GM12892 (cell line): ENCODE measurements around the gene S100A12.

Source experiments
- DNase-seq: peaks from one replicate; pipeline ENCODE4 v3.0.0; 2011; ENCODE audit not compliant: insufficient read length
- FAIRE-seq: peaks from 2 replicates; lab custom pipeline; 2011; peaks lifted over from hg19 to GRCh38; lab: Jason Lieb, UNC
- POLR2A ChIP-seq: IDR thresholded peaks from 2 replicates; pipeline ENCODE4 v1.6.1; 2011; ENCODE audit warnings: low read depth, low read length, control low read depth
- POLR2AphosphoS5 ChIP-seq: IDR thresholded peaks from 2 replicates; pipeline ENCODE4 v1.6.1; 2011; ENCODE audit warnings: low read depth, low read length, control low read depth
- TAF1 ChIP-seq: IDR thresholded peaks from 2 replicates; pipeline ENCODE4 v1.6.1; 2011; ENCODE audit warnings: low read depth, mild to moderate bottlenecking, control low read depth, low read length, borderline replicate concordance

S100A12 gene

GRCh38 chr1:153379591-153379990 lies 4.2 kb upstream of the S100A12 start:
- FAIRE-seq (no peak), DNase-seq (no peak)
- TF ChIP-seq POLR2A, result no peak

DNA sequence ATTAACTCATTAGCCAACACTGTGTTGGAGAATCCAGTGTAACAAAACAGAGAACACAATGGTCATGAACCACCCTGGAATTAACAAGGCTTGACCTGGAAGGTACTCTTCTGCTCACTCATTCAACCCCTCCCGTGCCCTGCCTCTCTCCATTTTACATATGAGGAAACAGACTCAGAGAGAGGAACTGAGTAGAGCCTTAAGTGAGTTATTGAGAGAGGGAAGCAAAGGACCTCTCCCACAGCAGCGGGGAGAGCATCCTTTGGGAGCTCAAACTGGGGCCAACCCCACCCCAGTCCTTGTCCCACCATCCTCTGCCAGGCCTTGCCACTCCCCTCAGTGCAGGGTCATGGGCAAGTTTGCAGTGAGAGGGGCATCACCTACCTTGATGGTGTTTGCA lies 1.4 kb downstream of the S100A12 start:
- no peak for DNase-seq
- TF ChIP-seq POLR2AphosphoS5 (no peak), TAF1 (no peak), POLR2A (no peak)
- no peak for FAIRE-seq

- DNase-seq (no peak), FAIRE-seq (no peak)
- TF ChIP-seq POLR2AphosphoS5, result no peak
- no peak for TF ChIP-seq POLR2A
- no peak for TF ChIP-seq TAF1
These were observed 2.9 kb downstream of the S100A12 start for GRCh38 chr1:153372571-153372970.

- no peak for TF ChIP-seq POLR2A
- no peak for TF ChIP-seq TAF1
- no peak for TF ChIP-seq POLR2AphosphoS5
- DNase-seq (no peak), FAIRE-seq (no peak)
These were observed 4.2 kb downstream of the S100A12 start for GRCh38 chr1:153371231-153371630.

DNA sequence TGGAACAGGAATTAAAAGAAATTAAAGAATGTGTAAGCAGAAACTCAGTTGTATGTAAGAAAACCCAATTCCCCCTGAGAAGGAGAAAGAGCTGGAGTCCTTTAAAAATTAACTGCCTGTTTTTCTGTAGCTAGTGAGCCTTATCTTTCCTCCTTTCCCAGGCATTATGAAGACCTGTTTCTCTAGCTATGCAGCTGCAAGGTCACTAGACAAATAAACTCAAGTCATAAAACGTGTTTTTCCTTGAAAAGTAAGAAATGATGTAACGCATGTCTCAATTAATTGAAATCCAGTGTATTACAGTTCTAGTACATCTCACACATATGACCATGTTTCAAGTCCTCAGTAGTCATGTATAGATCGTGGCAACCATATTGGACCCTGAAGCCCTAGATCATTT lies 5.3 kb downstream of the S100A12 start:
- no peak for TF ChIP-seq POLR2AphosphoS5
- TF ChIP-seq POLR2A, result no peak
- TF ChIP-seq TAF1, result no peak
- FAIRE-seq (no peak), DNase-seq (no peak)

DNA sequence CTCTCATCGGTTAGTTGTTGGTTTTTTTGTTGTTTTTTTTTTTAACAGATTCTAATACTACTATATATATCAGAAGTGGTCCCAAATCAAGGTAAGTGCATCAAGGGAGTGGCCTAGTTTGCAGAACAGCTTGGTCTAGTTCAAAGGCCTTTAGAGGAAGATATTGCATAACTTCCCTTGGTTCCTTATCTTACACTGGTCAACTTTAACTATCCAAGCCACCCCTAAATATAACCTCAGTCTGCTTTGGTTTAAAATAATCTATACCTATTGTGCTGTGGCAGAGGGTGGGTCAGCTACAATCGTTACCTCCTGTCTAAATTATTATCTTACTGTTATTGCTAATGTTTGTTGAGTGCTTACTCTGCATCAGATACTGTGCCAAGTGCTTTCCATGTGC lies 6.9 kb downstream of the S100A12 start:
- no peak for DNase-seq
- TF ChIP-seq POLR2AphosphoS5 (no peak), TAF1 (no peak), POLR2A (no peak)
- no peak for FAIRE-seq

DNA sequence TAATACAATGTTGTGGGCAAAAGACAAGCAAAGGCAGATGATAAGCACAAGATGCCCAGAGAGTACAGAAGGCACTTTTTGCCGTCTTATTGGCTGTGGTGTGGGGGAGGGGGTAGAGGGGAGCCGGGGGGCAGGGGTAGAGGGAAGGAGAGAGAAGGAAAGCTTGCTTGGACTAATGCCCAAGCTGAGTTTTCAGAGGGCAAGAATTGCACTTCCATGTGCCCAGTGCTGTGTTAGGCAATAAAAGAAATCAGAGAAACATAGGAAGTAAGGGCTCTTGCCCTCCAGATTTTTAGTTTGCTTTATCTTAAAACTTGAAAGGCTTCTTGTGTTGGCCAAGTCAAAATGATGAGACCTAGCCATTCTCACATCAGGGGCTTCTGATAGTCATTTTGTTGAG lies 8.3 kb downstream of the S100A12 start:
- no peak for TF ChIP-seq POLR2AphosphoS5
- no peak for TF ChIP-seq POLR2A
- no peak for TF ChIP-seq TAF1
- DNase-seq, result no peak
- FAIRE-seq, result no peak

DNA sequence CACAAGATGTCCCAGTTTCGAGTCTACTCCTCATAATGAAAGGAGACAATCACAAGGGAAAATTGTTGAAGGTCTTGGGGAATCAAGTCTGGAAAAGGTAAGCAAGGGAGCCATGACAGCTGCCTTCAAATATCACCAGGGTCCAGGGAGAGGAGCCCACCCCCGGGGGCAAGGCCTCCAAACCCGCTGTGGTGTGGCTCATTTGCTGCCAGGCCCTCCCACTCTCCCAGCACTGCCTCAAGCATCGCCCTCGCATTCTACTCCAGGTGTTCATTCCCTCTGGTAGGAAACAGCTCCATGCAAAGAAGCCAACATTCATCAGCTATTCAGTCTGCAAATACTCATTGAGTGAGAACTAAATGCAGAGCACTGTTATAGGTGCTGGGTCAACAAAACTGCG lies 9.2 kb downstream of the S100A12 start:
- FAIRE-seq (no peak), DNase-seq (no peak)
- TF ChIP-seq POLR2A (no peak), TAF1 (no peak), POLR2AphosphoS5 (no peak)

DNA sequence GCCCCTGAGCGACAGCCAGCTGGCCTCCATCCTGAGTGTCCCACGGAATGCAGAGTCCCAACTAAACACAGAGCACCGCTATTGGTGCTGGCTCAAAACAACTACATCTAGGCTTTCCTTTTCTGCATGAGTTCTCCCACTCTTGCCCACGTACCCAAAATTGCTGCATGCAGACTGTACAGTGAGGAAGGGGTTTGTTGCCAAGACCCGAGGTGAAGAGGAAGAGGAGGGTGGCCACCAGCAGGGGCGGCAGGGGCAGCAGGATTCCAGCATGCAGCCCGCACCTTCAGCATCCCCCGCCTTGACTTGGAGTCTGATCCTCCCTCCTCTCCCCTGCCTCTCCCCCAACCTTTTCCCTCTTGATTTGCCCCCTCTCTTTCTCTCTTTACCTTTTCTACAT lies 9.7 kb downstream of the S100A12 start:
- TF ChIP-seq POLR2A, result no peak
- TF ChIP-seq POLR2AphosphoS5, result no peak
- no peak for TF ChIP-seq TAF1
- DNase-seq (no peak), FAIRE-seq (no peak)

DNA sequence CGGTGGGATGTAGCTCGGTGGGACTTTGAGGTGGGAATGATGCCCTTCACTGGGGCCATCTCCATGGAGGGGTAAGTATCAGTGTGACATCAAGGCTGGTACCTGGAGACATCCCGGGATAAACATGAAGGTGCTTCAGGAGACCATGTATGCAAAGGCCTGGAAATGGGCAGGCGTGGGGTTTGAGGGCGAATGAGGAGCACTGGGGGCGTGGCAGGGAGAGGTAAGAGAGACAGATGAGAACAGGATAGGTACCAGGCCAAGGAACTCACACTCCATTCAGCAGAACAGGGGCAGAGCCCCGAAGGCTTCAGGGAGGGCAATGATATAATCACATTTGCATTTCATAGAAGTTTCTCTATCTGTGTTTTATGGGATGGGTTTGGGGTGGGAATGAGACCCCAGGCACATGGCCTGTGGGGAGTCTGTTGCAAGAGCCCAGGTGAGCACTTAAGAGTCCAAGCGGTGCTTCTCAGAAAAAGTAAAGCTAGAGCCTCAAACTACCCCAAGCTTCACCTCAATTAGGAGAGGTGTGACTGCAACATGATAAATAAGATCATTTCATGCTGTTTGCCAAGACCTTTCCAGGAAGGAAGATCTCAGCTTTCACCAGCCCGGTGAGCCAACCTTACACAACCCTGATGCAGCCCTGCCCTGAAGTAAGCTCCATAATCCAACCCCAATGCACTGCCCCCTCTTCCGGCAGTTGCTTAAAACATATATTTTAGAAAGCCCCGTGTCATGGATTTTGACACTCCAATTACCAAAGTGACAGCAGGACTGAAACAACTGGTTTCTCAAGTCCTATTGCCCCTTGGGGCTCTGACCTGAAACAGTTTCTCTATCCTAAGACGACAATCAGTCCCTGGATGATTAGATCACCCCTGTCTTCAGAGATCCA lies 10.4 kb downstream of the S100A12 start:
- DNase-seq (no peak), FAIRE-seq (no peak)
- TF ChIP-seq POLR2A, result no peak
- TF ChIP-seq TAF1, result no peak
- no peak for TF ChIP-seq POLR2AphosphoS5

DNA sequence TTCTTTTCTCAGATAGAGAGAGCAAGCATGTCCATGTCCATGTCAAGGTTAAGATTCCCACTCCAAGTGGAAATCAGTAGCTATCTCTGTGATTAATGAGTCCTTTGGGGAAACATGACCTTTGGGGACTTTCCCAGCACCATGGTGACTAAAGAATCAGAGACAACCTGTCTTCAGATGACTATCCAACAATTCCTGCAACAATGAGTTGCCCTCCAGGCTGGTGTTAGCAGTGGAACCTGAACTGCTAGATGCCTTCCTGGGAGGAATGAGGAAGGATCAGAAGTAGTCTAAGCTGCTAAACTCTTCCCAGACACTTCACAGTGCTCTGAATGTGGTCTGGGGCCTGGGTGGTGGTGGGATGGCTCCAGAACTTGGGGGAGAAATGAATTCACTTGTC lies 11.3 kb downstream of the S100A12 start:
- no peak for TF ChIP-seq POLR2AphosphoS5
- TF ChIP-seq POLR2A, result no peak
- TF ChIP-seq TAF1, result no peak
- no peak for FAIRE-seq
- no peak for DNase-seq

DNA sequence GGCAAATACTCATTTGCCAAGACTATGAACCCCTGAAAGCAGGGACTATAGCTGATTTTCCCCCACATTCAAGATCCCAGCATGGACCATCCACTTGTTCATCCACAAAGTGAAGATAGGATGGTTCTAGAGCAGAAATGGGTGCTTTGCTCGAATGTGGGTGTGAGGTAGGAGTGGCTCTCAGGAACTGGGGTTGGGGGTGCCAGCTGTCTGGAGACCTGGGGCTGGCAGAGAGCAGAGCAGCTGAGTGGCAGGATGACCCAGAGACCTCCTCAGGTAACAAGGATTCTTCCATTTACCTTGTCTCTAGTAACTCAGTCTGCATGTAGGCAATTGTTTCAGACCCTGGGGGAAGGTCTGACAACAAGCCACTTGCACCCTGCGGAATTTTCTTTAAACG lies 11.8 kb downstream of the S100A12 start:
- no peak for DNase-seq
- FAIRE-seq, result no peak
- TF ChIP-seq POLR2A (no peak), POLR2AphosphoS5 (no peak), TAF1 (no peak)
